Measurements from ENCODE around the gene CHRNB2.

Gene CHRNB2

GRCh38 chr1:154553056-154554030, 14.2 kb upstream of the CHRNB2 start:
- DNase-seq (ENCODE audit: low read depth): no peak

- DNase-seq (ENCODE audit: low read depth): no peak
Observed at GRCh38 chr1:154556422-154556821, 11.2 kb upstream of the CHRNB2 start.

- DNase-seq (ENCODE audit: low read depth): no peak
Observed at GRCh38 chr1:154557248-154557938, 10.2 kb upstream of the CHRNB2 start.

GRCh38 chr1:154557939-154558719, 9.4 kb upstream of the CHRNB2 start, which contains the start of gene UBE2Q1:
Gene UBE2Q1 (minus strand): TSS chr1:154558662. CDS start chr1:154558553, 109 bp downstream.
- DNase-seq (ENCODE audit: low read depth): no peak

- peak; percentile 100 for DNase-seq (ENCODE audit: low read depth)
Observed at GRCh38 chr1:154558720-154559465, 8.7 kb upstream of the CHRNB2 start.

GRCh38 chr1:154559466-154560044, 8.0 kb upstream of the CHRNB2 start:
- DNase-seq (ENCODE audit: low read depth): peak; percentile 66

GRCh38 chr1:154565876-154566275, 1.7 kb upstream of the CHRNB2 start:
- no peak for DNase-seq (ENCODE audit: low read depth)

- no peak for DNase-seq (ENCODE audit: low read depth)
Observed at GRCh38 chr1:154568157-154568815, 708 bp downstream of the CHRNB2 start.

GRCh38 chr1:154571244-154571963, 3.8 kb downstream of the CHRNB2 start:
- DNase-seq (ENCODE audit: low read depth): no peak

- no peak for DNase-seq (ENCODE audit: low read depth)
Observed at GRCh38 chr1:154571964-154572288, 4.3 kb downstream of the CHRNB2 start.

- DNase-seq (ENCODE audit: low read depth): no peak
Observed at GRCh38 chr1:154572468-154573167, 5.0 kb downstream of the CHRNB2 start.

- DNase-seq (ENCODE audit: low read depth): no peak
Observed at GRCh38 chr1:154573168-154573510, 5.6 kb downstream of the CHRNB2 start.

- DNase-seq (ENCODE audit: low read depth): no peak
Observed at GRCh38 chr1:154574716-154575115, 7.1 kb downstream of the CHRNB2 start.

- DNase-seq (ENCODE audit: low read depth): no peak
Observed at GRCh38 chr1:154575147-154575927, 7.8 kb downstream of the CHRNB2 start.

GRCh38 chr1:154575951-154576566, 8.5 kb downstream of the CHRNB2 start:
- no peak for DNase-seq (ENCODE audit: low read depth)

GRCh38 chr1:154577346-154578057, 9.9 kb downstream of the CHRNB2 start:
- no peak for DNase-seq (ENCODE audit: low read depth)

GRCh38 chr1:154578058-154578418, 10.5 kb downstream of the CHRNB2 start:
- no peak for DNase-seq (ENCODE audit: low read depth)

- DNase-seq (ENCODE audit: low read depth): no peak
Observed at GRCh38 chr1:154579374-154579773, 11.8 kb downstream of the CHRNB2 start.

Measured in activated T-helper 1 cell treated with Interleukin-2 at 50 U/mL for 16 hours (primary cell).